Activated B cell treated with CpG ODN at 0.5 μM for 24 hours (primary cell): ENCODE measurements around the gene EDARADD. TPM values are rescaled to one million over a fixed set of nuclear protein-coding genes. Genes with fewer than 3 reads are reported as not detected.

Experiments used
- ATAC-seq: fragments of 200-7000 bp; cut with Tn5 transposase; one replicate; pipeline ENCODE4 v1.10.0; 2021; ENCODE audit warnings: low read depth, mild to moderate bottlenecking, moderate library complexity
- CTCF ChIA-PET: fragments of 350-600 bp; sonication (Branson Sonifier 250); formaldehyde crosslinking; loops from one replicate; lab custom pipeline; 2021; ENCODE audit warnings: antibody characterized with exemption; lab: Charles Lee
- POLR2A ChIA-PET: fragments of 350-600 bp; sonication (Branson Sonifier 250); formaldehyde crosslinking; loops from one replicate; lab custom pipeline; 2021; ENCODE audit warnings: antibody characterized with exemption; lab: Charles Lee
- DNase-seq: peaks from one replicate; pipeline ENCODE4 v3.0.0; 2022
- H3K27ac Mint-ChIP-seq: one replicate; pipeline ENCODE4 v1.8.0; 2020; ENCODE audit warnings: mixed read lengths
- H3K27me3 Mint-ChIP-seq: one replicate; pipeline ENCODE4 v1.8.0; 2021; ENCODE audit warnings: mixed read lengths
- H3K36me3 Mint-ChIP-seq: one replicate; pipeline ENCODE4 v1.8.0; 2021; ENCODE audit warnings: low read depth, mixed read lengths
- H3K4me1 Mint-ChIP-seq: one replicate; pipeline ENCODE4 v1.8.0; 2021; ENCODE audit warnings: mixed read lengths
- H3K4me3 Mint-ChIP-seq: one replicate; pipeline ENCODE4 v1.8.0; 2020; ENCODE audit warnings: mild to moderate bottlenecking, mixed read lengths
- H3K9me3 Mint-ChIP-seq: one replicate; pipeline ENCODE4 v1.8.0; 2020; ENCODE audit warnings: mixed read lengths
- CTCF ChIP-seq: fragments of 200-600 bp; IDR thresholded peaks from one replicate; pipeline ENCODE4 v1.8.0; 2022; ENCODE audit warnings: antibody characterized with exemption, mild to moderate bottlenecking
- intact Hi-C: fragments of 100-400 bp; cut with micrococcal nuclease; formaldehyde crosslinking; loops from one replicate; pipeline ENCODE4 v1.15.1; 2024
- total RNA-seq: library from RNA; stranded (reverse); gene quantifications from 2 replicates; pipeline ENCODE4 v1.2.3, GENCODE V29; 2022

The EDARADD gene
- total RNA-seq, 1 donor from 2014 or later, result not detected

GRCh38 chr1:236421850-236422516, 27.9 kb downstream of the EDARADD start:
- ATAC-seq, result no peak
- DNase-seq, result no peak
- TF ChIP-seq CTCF, result no peak
- peaks cover 2% of the 10 kb centered on the region for H3K27me3 Mint-ChIP-seq
- no peak overlapping the region for H3K4me3 Mint-ChIP-seq
- no peaks in the 10 kb centered on the region for H3K9me3 Mint-ChIP-seq
- no peaks in the 10 kb centered on the region for H3K36me3 Mint-ChIP-seq
- POLR2A ChIA-PET, result no interaction called here
- CTCF ChIA-PET, result no interaction called here
- intact Hi-C loops, result no loop called here
- H3K4me1 Mint-ChIP-seq, result peaks cover 11% of the 10 kb centered on the region
- H3K27ac Mint-ChIP-seq, result no peak overlapping the region

- ATAC-seq, result no peak
- intact Hi-C loops, result no loop called here
- CTCF ChIA-PET, result no interaction called here
Observed at GRCh38 chr1:236422517-236422876, 28.4 kb downstream of the EDARADD start.

GRCh38 chr1:236425031-236425663, 31.1 kb downstream of the EDARADD start:
- no peak for TF ChIP-seq CTCF
- Mint-ChIP-seq H3K27me3 (no peaks in the 10 kb centered on the region), H3K36me3 (no peaks in the 10 kb centered on the region), H3K27ac (no peak overlapping the region), H3K4me3 (no peak overlapping the region), H3K4me1 (peaks cover 11% of the 10 kb centered on the region), H3K9me3 (no peaks in the 10 kb centered on the region)
- ChIA-PET CTCF (no interaction called here), POLR2A (no interaction called here)
- DNase-seq, result peak; percentile 22
- intact Hi-C loops, result no loop called here
- peak; percentile 82 for ATAC-seq

More at GRCh38 chr1:236422517-236422876, 28.4 kb downstream of the EDARADD start:
- H3K27me3 Mint-ChIP-seq, result peaks cover 2% of the 10 kb centered on the region
- no peaks in the 10 kb centered on the region for H3K36me3 Mint-ChIP-seq
- no peak overlapping the region for H3K27ac Mint-ChIP-seq
- no peak for TF ChIP-seq CTCF
- no peak overlapping the region for H3K4me3 Mint-ChIP-seq
- H3K4me1 Mint-ChIP-seq, result peaks cover 11% of the 10 kb centered on the region
- POLR2A ChIA-PET, result no interaction called here
- no peaks in the 10 kb centered on the region for H3K9me3 Mint-ChIP-seq
- no peak for DNase-seq

- H3K27ac Mint-ChIP-seq, result no peak overlapping the region
- POLR2A ChIA-PET, result no interaction called here
- ATAC-seq, result no peak
- intact Hi-C loops, result no loop called here
- no peak overlapping the region for H3K4me3 Mint-ChIP-seq
- no peaks in the 10 kb centered on the region for H3K9me3 Mint-ChIP-seq
- no peaks in the 10 kb centered on the region for H3K27me3 Mint-ChIP-seq
- H3K36me3 Mint-ChIP-seq, result no peaks in the 10 kb centered on the region
- DNase-seq, result no peak
- TF ChIP-seq CTCF, result no peak
- H3K4me1 Mint-ChIP-seq, result peaks cover 11% of the 10 kb centered on the region
- CTCF ChIA-PET, result no interaction called here
Observed at GRCh38 chr1:236426215-236426614, 32.1 kb downstream of the EDARADD start.

GRCh38 chr1:236429715-236430274, 35.7 kb downstream of the EDARADD start:
- ChIA-PET POLR2A (no interaction called here), CTCF (no interaction called here)
- Mint-ChIP-seq H3K4me3 (no peak overlapping the region), H3K27ac (no peak overlapping the region), H3K27me3 (no peaks in the 10 kb centered on the region), H3K9me3 (no peaks in the 10 kb centered on the region), H3K4me1 (peaks cover 9% of the 10 kb centered on the region), H3K36me3 (no peaks in the 10 kb centered on the region)
- intact Hi-C loops, result no loop called here
- ATAC-seq (no peak), DNase-seq (no peak)
- TF ChIP-seq CTCF, result no peak
